Ascending aorta (tissue), 2 donors: ENCODE results near the gene NAA11. TPM values are rescaled to one million over a fixed set of nuclear protein-coding genes. Genes with fewer than 3 reads are reported as not detected.
"Not testable (repeated sequence)": the region's sequence is repeated elsewhere in the genome, so short reads cannot be mapped to it uniquely, and the experiment has no call there.

Source experiments
- DNase-seq, 2 donors: peaks; one replicate each; pipeline ENCODE4 v3.0.0-alpha.2; 2019; ENCODE audit warnings: low spot score in 2 of 2
- H3K27ac ChIP-seq, 2 donors: fragments of 200-600 bp; sonication (generic); one replicate each; pipeline ENCODE4 v1.5.1; 2016 to 2017; ENCODE audit warnings: mild to moderate bottlenecking in 1 of 2
- H3K27me3 ChIP-seq: fragments of 200-600 bp; sonication (generic); one replicate; pipeline ENCODE4 v1.5.1; 2017
- H3K36me3 ChIP-seq, 2 donors: fragments of 200-600 bp; sonication (generic); one replicate each; pipeline ENCODE4 v1.5.1; 2016
- H3K4me1 ChIP-seq, 2 donors: fragments of 200-600 bp; sonication (generic); one replicate each; pipeline ENCODE4 v1.5.1; 2016 to 2017; ENCODE audit warnings: mild to moderate bottlenecking in 1 of 2
- H3K4me3 ChIP-seq, 2 donors: fragments of 200-600 bp; sonication (generic); one replicate each; pipeline ENCODE4 v1.5.1; 2016 to 2017; ENCODE audit warnings: mild to moderate bottlenecking in 1 of 2
- H3K9me3 ChIP-seq, 2 donors: fragments of 200-600 bp; sonication (generic); one replicate each; pipeline ENCODE4 v1.5.1; 2016
- intact Hi-C: fragments of 100-400 bp; cut with DNase I; formaldehyde crosslinking; loops from one replicate; pipeline ENCODE4 v1.15.1; 2023
- total RNA-seq: library from RNA; depleted of rRNA; stranded (reverse); fragments of >200 nt; gene quantifications from one replicate; pipeline ENCODE4 v1.1.0, GENCODE V29; 2016
- TF ChIP-seq, protein P1 (sequence below), 3 experiments: fragments of 200-600 bp in 2 of 3; fragments of 450-650 bp in 1 of 3; sonication (generic) in 2 of 3; IDR thresholded peaks; one replicate each; pipeline ENCODE4 v1.5.1; 2016 to 2019; ENCODE audit warnings: antibody characterized with exemption in 3 of 3, mild to moderate bottlenecking in 1 of 3, moderate library complexity in 1 of 3

NAA11 gene
- total RNA-seq, 1 donor from 2014 or later, result not detected

DNA sequence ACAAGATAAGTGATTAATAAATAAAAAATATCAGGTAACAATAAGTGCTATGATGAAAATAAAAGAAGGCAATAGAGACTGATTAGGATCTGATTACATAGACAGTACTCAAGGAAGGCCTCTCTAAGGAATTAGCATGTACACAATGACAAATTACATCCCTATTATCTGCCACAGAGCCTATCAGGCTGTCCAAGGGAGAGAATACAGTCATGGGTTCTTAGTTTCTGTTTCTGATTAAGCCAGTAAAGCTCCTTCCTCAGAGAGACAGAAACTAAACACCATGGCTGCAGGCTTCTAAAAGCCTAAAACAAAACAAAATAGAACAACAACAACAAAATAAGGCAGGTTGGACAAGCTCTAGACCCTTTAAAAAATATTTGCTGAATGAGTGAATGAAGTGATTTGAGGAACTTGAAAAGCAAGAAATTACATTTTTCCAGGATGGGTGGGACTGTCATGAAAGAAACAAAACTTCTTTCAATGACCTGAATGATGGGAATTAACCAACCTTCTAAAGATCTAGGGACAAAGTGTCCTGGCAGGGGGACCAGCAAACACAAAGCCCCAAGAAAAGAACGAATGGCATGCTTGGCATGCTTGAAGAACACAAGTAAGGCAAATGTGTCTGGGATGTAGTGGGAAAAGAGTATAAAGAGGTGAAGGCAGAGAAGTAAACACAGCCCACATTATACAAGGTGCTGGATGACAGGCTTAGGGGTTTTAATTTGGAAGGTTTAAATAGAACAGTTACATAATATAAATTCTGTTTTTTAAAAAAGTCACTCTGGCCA lies 44.1 kb downstream of the NAA11 start:
- H3K27me3 ChIP-seq, result no peaks in the 10 kb centered on the region
- no peak for DNase-seq
- intact Hi-C loops, result no loop called here
- no peak overlapping the region for H3K27ac ChIP-seq
- TF ChIP-seq, protein P1, sequence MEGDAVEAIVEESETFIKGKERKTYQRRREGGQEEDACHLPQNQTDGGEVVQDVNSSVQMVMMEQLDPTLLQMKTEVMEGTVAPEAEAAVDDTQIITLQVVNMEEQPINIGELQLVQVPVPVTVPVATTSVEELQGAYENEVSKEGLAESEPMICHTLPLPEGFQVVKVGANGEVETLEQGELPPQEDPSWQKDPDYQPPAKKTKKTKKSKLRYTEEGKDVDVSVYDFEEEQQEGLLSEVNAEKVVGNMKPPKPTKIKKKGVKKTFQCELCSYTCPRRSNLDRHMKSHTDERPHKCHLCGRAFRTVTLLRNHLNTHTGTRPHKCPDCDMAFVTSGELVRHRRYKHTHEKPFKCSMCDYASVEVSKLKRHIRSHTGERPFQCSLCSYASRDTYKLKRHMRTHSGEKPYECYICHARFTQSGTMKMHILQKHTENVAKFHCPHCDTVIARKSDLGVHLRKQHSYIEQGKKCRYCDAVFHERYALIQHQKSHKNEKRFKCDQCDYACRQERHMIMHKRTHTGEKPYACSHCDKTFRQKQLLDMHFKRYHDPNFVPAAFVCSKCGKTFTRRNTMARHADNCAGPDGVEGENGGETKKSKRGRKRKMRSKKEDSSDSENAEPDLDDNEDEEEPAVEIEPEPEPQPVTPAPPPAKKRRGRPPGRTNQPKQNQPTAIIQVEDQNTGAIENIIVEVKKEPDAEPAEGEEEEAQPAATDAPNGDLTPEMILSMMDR (IDR thresholded peaks at IDR 0.05), result no peak
- no peaks in the 10 kb centered on the region for H3K4me1 ChIP-seq
- H3K4me3 ChIP-seq, result no peak overlapping the region
- no peaks in the 10 kb centered on the region for H3K9me3 ChIP-seq
- H3K36me3 ChIP-seq, result no peaks in the 10 kb centered on the region

DNA sequence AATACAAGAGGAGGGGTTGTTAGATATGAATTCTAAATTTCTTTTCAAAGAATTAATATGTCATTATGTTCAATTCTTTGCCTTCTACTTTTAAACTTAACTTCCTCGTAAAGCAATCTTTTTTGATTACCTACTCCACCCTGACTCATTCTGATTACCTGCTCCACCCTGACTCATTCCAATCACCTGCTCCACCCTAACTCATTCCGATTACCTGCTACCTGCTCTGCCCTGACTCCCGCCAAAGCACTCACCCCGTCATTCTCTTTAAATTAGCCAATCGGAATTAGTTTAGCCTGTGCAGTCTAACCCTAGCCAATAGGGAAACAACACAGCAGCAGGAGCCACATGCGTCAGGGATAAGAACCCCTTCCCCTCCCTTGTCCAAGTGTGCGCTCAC lies 48.4 kb downstream of the NAA11 start:
- H3K4me3 ChIP-seq, H3K27me3 ChIP-seq, DNase-seq, H3K9me3 ChIP-seq, H3K27ac ChIP-seq, H3K4me1 ChIP-seq, intact Hi-C loops, H3K36me3 ChIP-seq: not testable (repeated sequence)

DNA sequence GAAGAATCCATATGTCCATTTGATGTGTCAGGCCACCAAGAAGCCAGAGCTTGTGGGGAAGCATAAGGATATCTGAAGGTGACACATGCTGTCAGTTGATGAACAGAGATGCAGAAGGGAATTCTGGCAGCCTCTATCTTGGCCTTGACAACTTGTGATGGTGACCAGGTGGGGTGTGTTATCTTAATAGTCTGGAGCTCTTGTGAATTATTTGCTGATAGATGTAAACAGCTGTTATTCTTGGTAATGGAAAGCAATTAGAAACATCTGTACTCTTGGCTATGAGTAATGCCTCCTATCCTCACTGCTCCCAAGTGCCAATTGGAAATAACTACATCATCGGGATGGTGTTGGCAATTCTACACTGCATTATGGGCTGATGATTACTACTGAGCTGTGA lies 51.9 kb downstream of the NAA11 start:
- Histone ChIP-seq H3K27me3 (no peaks in the 10 kb centered on the region), H3K27ac (no peak overlapping the region), H3K4me3 (no peak overlapping the region), H3K4me1 (no peaks in the 10 kb centered on the region), H3K36me3 (no peaks in the 10 kb centered on the region), H3K9me3 (no peaks in the 10 kb centered on the region)
- intact Hi-C loops, result no loop called here
- TF ChIP-seq, protein P1 (IDR thresholded peaks at IDR 0.05), result no peak
- DNase-seq, result no peak

DNA sequence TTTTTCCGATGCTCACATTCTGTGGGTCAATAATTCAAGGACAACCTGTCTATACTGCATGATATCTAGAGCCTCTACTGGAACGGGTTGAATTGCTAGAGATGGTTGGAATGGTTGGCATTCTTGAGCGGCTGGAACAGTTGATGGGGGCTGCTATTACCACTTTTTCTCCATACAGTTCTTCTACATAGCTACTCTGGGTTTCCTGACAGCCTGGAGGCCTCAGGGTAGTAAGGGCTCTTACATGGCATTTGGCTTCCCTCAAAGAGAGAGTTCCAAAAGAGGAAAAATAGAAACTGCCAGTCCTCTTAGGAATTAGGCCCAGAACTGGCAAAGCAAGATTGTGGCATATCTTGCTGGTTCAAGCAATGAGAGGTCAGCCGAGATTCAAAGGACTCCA lies 53.1 kb downstream of the NAA11 start:
- H3K27ac ChIP-seq, result no peak overlapping the region
- DNase-seq, result no peak
- no peaks in the 10 kb centered on the region for H3K9me3 ChIP-seq
- intact Hi-C loops, result no loop called here
- H3K4me1 ChIP-seq, result no peaks in the 10 kb centered on the region
- no peak overlapping the region for H3K4me3 ChIP-seq
- no peaks in the 10 kb centered on the region for H3K27me3 ChIP-seq
- TF ChIP-seq, protein P1 (IDR thresholded peaks at IDR 0.05), result no peak
- H3K36me3 ChIP-seq, result no peaks in the 10 kb centered on the region

DNA sequence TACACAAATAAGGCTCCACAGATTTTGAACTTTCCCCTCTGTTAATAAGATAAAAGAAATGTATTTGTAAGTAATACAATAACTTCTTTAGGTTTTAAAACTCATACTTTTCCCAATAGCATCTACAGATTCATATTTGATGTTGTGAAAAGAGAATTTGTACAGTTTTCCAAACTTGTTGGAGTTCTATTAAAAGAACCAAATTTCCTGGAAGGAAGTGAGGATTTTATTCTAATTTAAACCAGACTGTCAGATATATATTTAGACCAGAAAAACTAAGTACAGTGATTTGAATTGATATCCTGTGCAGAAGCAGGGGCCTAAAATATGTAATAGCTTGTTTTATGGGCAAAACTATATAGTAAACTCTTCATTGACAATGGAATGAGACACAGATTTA lies 53.7 kb downstream of the NAA11 start:
- H3K9me3 ChIP-seq, result no peaks in the 10 kb centered on the region
- intact Hi-C loops, result no loop called here
- no peak overlapping the region for H3K4me3 ChIP-seq
- no peak for DNase-seq
- no peaks in the 10 kb centered on the region for H3K4me1 ChIP-seq
- H3K27me3 ChIP-seq, result no peaks in the 10 kb centered on the region
- no peaks in the 10 kb centered on the region for H3K36me3 ChIP-seq
- H3K27ac ChIP-seq, result no peak overlapping the region
- TF ChIP-seq, protein P1 (IDR thresholded peaks at IDR 0.05), result no peak

DNA sequence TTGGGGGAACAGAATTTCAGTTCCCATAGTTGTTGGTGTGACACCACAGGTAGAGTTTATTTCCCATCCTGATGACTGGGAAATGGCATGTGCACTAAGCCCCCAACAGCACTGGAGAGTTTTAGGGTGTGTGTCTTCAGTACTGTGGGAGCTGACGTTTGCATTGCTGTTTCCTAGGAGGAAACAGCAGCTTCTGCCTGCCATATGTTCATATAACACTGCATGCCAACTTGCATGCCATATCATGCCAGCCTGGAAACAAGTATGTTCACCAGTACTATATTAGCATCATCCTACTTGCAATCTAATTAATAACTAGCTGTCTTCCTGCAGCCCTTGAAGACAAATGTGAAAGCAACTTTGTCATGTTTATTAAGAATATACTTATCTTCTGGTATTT lies 58.2 kb downstream of the NAA11 start:
- Histone ChIP-seq H3K4me1 (no peaks in the 10 kb centered on the region), H3K27ac (no peak overlapping the region), H3K27me3 (no peaks in the 10 kb centered on the region), H3K4me3 (no peak overlapping the region), H3K9me3 (no peaks in the 10 kb centered on the region), H3K36me3 (no peaks in the 10 kb centered on the region)
- intact Hi-C loops, result no loop called here
- TF ChIP-seq, protein P1 (IDR thresholded peaks at IDR 0.05), result no peak
- DNase-seq, result no peak

Other genes starting within 250 kb of the NAA11 start
- not detected for gene GK2, start 82.2 kb upstream of the NAA11 start, total RNA-seq